Measurements from ENCODE around the gene NR1D1. TPM values are rescaled to one million over a fixed set of nuclear protein-coding genes. Genes with fewer than 3 reads are reported as not detected.

Gene NR1D1
- total RNA-seq, 6 donors from 2014 or later, result 3.8 to 24.7 (median 15.8) TPM

GRCh38 chr17:40122999-40123810 lies 22.8 kb upstream of the NR1D1 start:
- Histone ChIP-seq H3K4me1 (peaks cover 22 to 34% (median 28%) of the 10 kb centered on the region in 4 donors), H3K36me3 (peaks cover 4 to 29% (median 13%) of the 10 kb centered on the region in 4 donors), H3K27ac (peak overlapping the region; percentile 97 to 100 (median 98)), H3K4me3 (peak overlapping the region; percentile 72 to 100 (median 84)), H3K27me3 (no peaks in the 10 kb centered on the region), H3K9me3 (no peaks in the 10 kb centered on the region)
- WGBS, 2 donors, result 0 to 2% methylated on average over 27 to 40 of the region's 43 CpGs
- TF ChIP-seq POLR2A (IDR thresholded peaks at IDR 0.05) (peak in 1 of 4 donors; percentile 16), POLR2AphosphoS5 (IDR thresholded peaks at IDR 0.05) (no peak), EP300 (IDR thresholded peaks at IDR 0.05) (no peak)
- TF ChIP-seq, protein P1, sequence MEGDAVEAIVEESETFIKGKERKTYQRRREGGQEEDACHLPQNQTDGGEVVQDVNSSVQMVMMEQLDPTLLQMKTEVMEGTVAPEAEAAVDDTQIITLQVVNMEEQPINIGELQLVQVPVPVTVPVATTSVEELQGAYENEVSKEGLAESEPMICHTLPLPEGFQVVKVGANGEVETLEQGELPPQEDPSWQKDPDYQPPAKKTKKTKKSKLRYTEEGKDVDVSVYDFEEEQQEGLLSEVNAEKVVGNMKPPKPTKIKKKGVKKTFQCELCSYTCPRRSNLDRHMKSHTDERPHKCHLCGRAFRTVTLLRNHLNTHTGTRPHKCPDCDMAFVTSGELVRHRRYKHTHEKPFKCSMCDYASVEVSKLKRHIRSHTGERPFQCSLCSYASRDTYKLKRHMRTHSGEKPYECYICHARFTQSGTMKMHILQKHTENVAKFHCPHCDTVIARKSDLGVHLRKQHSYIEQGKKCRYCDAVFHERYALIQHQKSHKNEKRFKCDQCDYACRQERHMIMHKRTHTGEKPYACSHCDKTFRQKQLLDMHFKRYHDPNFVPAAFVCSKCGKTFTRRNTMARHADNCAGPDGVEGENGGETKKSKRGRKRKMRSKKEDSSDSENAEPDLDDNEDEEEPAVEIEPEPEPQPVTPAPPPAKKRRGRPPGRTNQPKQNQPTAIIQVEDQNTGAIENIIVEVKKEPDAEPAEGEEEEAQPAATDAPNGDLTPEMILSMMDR (IDR thresholded peaks at IDR 0.05), result peak in 3 of 6 experiments; percentile 10 to 23 (median 20)
- ATAC-seq (ENCODE audit: low FRiP score in 2 of 2) (peak; percentile 33 to 38), DNase-seq (peak in 1 of 2 donors; percentile 46)

- Histone ChIP-seq H3K27ac (peak overlapping the region; percentile 97 to 100 (median 98)), H3K36me3 (peaks cover 0 to 21% (median 10%) of the 10 kb centered on the region in 4 donors), H3K4me1 (peaks cover 22 to 34% (median 28%) of the 10 kb centered on the region in 4 donors), H3K4me3 (peak overlapping the region; percentile 72 to 100 (median 84)), H3K27me3 (no peaks in the 10 kb centered on the region), H3K9me3 (no peaks in the 10 kb centered on the region)
- ATAC-seq (ENCODE audit: low FRiP score in 2 of 2) (peak; percentile 35 to 70), DNase-seq (peak; percentile 59 to 93)
- WGBS, 2 donors, result 0% methylated on average over 1 of the region's 97 CpGs; no CpG with 5 or more reads in 1 of the 2 donors
- peak in 1 of 4 donors; percentile 27 for TF ChIP-seq POLR2A (IDR thresholded peaks at IDR 0.05)
- TF ChIP-seq, protein P1 (IDR thresholded peaks at IDR 0.05), result peak in 2 of 6 experiments; percentile 27 to 50
- TF ChIP-seq POLR2AphosphoS5 (IDR thresholded peaks at IDR 0.05), result no peak
These were observed 22.0 kb upstream of the NR1D1 start for GRCh38 chr17:40122136-40122998.

- Histone ChIP-seq H3K27ac (peak within 1 kb of the TSS; percentile 97 to 100 (median 98)), H3K4me1 (peaks cover 22 to 34% (median 28%) of the 10 kb centered on the region in 4 donors), H3K36me3 (peaks cover 0 to 13% (median 5%) of the 10 kb centered on the region in 4 donors), H3K27me3 (no peaks in the 10 kb centered on the region), H3K9me3 (no peaks in the 10 kb centered on the region), H3K4me3 (peak within 1 kb of the TSS; percentile 72 to 100 (median 84))
- TF ChIP-seq, protein P1 (IDR thresholded peaks at IDR 0.05), result no peak
- TF ChIP-seq POLR2AphosphoS5 (IDR thresholded peaks at IDR 0.05) (peak; percentile 56 to 88), POLR2A (IDR thresholded peaks at IDR 0.05) (peak in 2 of 4 donors; percentile 50 to 75)
- WGBS, 2 donors, result 1 to 2% methylated on average over 27 to 49 of the region's 82 CpGs
- peak; percentile 90 to 94 for ATAC-seq (ENCODE audit: low FRiP score in 2 of 2)
- peak; percentile 91 to 97 for DNase-seq
These were observed 21.1 kb upstream of the NR1D1 start, which contains the start of gene MSL1 for GRCh38 chr17:40121181-40122135. TSS of gene MSL1 (plus strand) at chr17:40121971. CDS start at chr17:40122613, 642 bp downstream.

GRCh38 chr17:40115101-40115436 lies 14.7 kb upstream of the NR1D1 start:
- no peak for TF ChIP-seq POLR2AphosphoS5 (IDR thresholded peaks at IDR 0.05)
- TF ChIP-seq POLR2A (IDR thresholded peaks at IDR 0.05), result no peak
- no peak for TF ChIP-seq EP300 (IDR thresholded peaks at IDR 0.05)
- TF ChIP-seq, protein P1 (IDR thresholded peaks at IDR 0.05), result no peak
- ATAC-seq (ENCODE audit: low FRiP score in 2 of 2) (no peak), DNase-seq (no peak)
- Histone ChIP-seq H3K4me3 (no peak overlapping the region), H3K27me3 (no peaks in the 10 kb centered on the region), H3K4me1 (peaks cover 36 to 44% (median 38%) of the 10 kb centered on the region in 4 donors), H3K36me3 (no peaks in the 10 kb centered on the region), H3K9me3 (no peaks in the 10 kb centered on the region), H3K27ac (no peak overlapping the region)
- WGBS, 2 donors, result 45 to 50% methylated on average over 1 to 2 of the region's 2 CpGs

All from upper lobe of left lung (tissue), 6 donors.